Non-pigmented ciliary epithelial cell (primary cell): Measurements from ENCODE around the gene ELK3.

ENCODE experiments used
- DNase-seq: peaks from one replicate; pipeline ENCODE4 v3.0.0-alpha.2; 2010; ENCODE audit warnings: low read depth

The ELK3 gene

GRCh38 chr12:96193725-96194575 is at the start of gene ELK3:
Gene ELK3 (plus strand): TSS chr12:96194375.
- DNase-seq, result no peak

- no peak for DNase-seq
Observed at GRCh38 chr12:96146747-96147146, 47.4 kb upstream of the ELK3 start.

- DNase-seq, result no peak
Observed at GRCh38 chr12:96150442-96150841, 43.7 kb upstream of the ELK3 start.

GRCh38 chr12:96152164-96152563 is 42.0 kb upstream of the ELK3 start:
- DNase-seq, result no peak

GRCh38 chr12:96153131-96153725 is 40.9 kb upstream of the ELK3 start:
- DNase-seq, result no peak

- DNase-seq, result no peak
Observed at GRCh38 chr12:96155181-96155580, 39.0 kb upstream of the ELK3 start.

- DNase-seq, result no peak
Observed at GRCh38 chr12:96155781-96156180, 38.4 kb upstream of the ELK3 start.

- no peak for DNase-seq
Observed at GRCh38 chr12:96156211-96156610, 38.0 kb upstream of the ELK3 start.

- DNase-seq, result no peak
Observed at GRCh38 chr12:96157427-96157826, 36.7 kb upstream of the ELK3 start.

- DNase-seq, result no peak
Observed at GRCh38 chr12:96164951-96165811, 29.0 kb upstream of the ELK3 start.

- DNase-seq, result no peak
Observed at GRCh38 chr12:96166765-96167164, 27.4 kb upstream of the ELK3 start.

- no peak for DNase-seq
Observed at GRCh38 chr12:96167492-96167891, 26.7 kb upstream of the ELK3 start.

- DNase-seq, result no peak
Observed at GRCh38 chr12:96170328-96170727, 23.8 kb upstream of the ELK3 start.

GRCh38 chr12:96170762-96171161 is 23.4 kb upstream of the ELK3 start:
- DNase-seq, result no peak

GRCh38 chr12:96171905-96172304 is 22.3 kb upstream of the ELK3 start:
- DNase-seq, result no peak

GRCh38 chr12:96172981-96173380 is 21.2 kb upstream of the ELK3 start:
- DNase-seq, result no peak

GRCh38 chr12:96176575-96176974 is 17.6 kb upstream of the ELK3 start:
- DNase-seq, result no peak

GRCh38 chr12:96177013-96177412 is 17.2 kb upstream of the ELK3 start:
- DNase-seq, result peak; percentile 45

- DNase-seq, result no peak
Observed at GRCh38 chr12:96183734-96184370, 10.3 kb upstream of the ELK3 start.

GRCh38 chr12:96185914-96186313 is 8.3 kb upstream of the ELK3 start:
- no peak for DNase-seq

GRCh38 chr12:96186607-96187301 is 7.4 kb upstream of the ELK3 start:
- DNase-seq, result no peak

GRCh38 chr12:96187956-96188355 is 6.2 kb upstream of the ELK3 start:
- DNase-seq, result no peak
